Tibial nerve (tissue), 4 donors: ENCODE measurements around the gene IMP3.

Experiments
- CTCF ChIP-seq, 5 experiments: fragments of 200-600 bp in 3 of 5; fragments of 450-650 bp in 2 of 5; sonication (generic) in 3 of 5; IDR thresholded peaks; one replicate each; pipeline ENCODE4 v1.5.1; 2016 to 2019; ENCODE audit warnings: antibody characterized with exemption in 5 of 5, mild to moderate bottlenecking in 3 of 5, moderate library complexity in 2 of 5
- EP300 ChIP-seq, 2 donors: sonication (generic); formaldehyde crosslinking; IDR thresholded peaks; one replicate each; pipeline ENCODE4 v1.6.1; 2017; ENCODE audit warnings: antibody characterized with exemption in 2 of 2, mild to moderate bottlenecking in 1 of 2
- POLR2A ChIP-seq, 2 donors: fragments of 450-650 bp; IDR thresholded peaks; one replicate each; pipeline ENCODE4 v1.6.1; 2017; ENCODE audit warnings: antibody characterized with exemption in 2 of 2, mild to moderate bottlenecking in 2 of 2, moderate library complexity in 2 of 2

GRCh38 chr15:75677465-75678323, 37.7 kb upstream of the IMP3 start:
- TF ChIP-seq CTCF (IDR thresholded peaks at IDR 0.05) (no peak), POLR2A (IDR thresholded peaks at IDR 0.05) (no peak), EP300 (IDR thresholded peaks at IDR 0.05) (no peak)
